CD4-positive, alpha-beta memory T cell (primary cell): Measurements from ENCODE around the gene DKK3. TPM values are rescaled to one million over a fixed set of nuclear protein-coding genes. Genes with fewer than 3 reads are reported as not detected.
"Not testable (repeated sequence)": the region's sequence is repeated elsewhere in the genome, so short reads cannot be mapped to it uniquely, and the experiment has no call there.

Experiments
- CTCF ChIA-PET: fragments of 350-600 bp; sonication (Branson Sonifier 250); formaldehyde crosslinking; loops from one replicate; lab custom pipeline; 2021; ENCODE audit warnings: inconsistent platforms; ENCODE audit not compliant: partially characterized antibody; lab: Charles Lee
- POLR2A ChIA-PET: fragments of 350-600 bp; sonication (Branson Sonifier 250); formaldehyde crosslinking; loops from one replicate; lab custom pipeline; 2021; ENCODE audit not compliant: partially characterized antibody; lab: Charles Lee
- DNase-seq, 5 donors: peaks; one replicate each; pipeline versions ENCODE4 v3.0.0 to v3.0.0-alpha.2; 2020 to 2022; ENCODE audit warnings: mixed read lengths in 1 of 5
- H3K27ac ChIP-seq: one replicate; pipeline ENCODE4 v1.7.0; 2013; ENCODE audit warnings: low read depth, low read length
- H3K27me3 ChIP-seq: 2 replicates; pipeline ENCODE4 v1.7.0; 2013; ENCODE audit warnings: mild to moderate bottlenecking, low read length, moderate library complexity; ENCODE audit not compliant: insufficient read depth
- H3K36me3 ChIP-seq: 2 replicates; pipeline ENCODE4 v1.7.0; 2013; ENCODE audit warnings: mild to moderate bottlenecking, low read length, moderate library complexity; ENCODE audit not compliant: insufficient read depth
- H3K4me1 ChIP-seq: 2 replicates; pipeline ENCODE4 v1.7.0; 2013; ENCODE audit warnings: mild to moderate bottlenecking, low read length, moderate library complexity; ENCODE audit not compliant: insufficient read depth
- H3K4me3 ChIP-seq, 2 donors: one replicate each; pipeline ENCODE4 v1.7.0; 2013; ENCODE audit warnings: low read length in 2 of 2, mild to moderate bottlenecking in 1 of 2
- H3K9me3 ChIP-seq, 2 donors: one replicate each; pipeline ENCODE4 v1.7.0; 2013; ENCODE audit warnings: low read length in 2 of 2, control low read depth in 1 of 2; ENCODE audit not compliant: control insufficient read depth in 1 of 2
- H3K27ac Mint-ChIP-seq, 7 donors: one replicate each; pipeline ENCODE4 v1.8.0; 2020 to 2021; ENCODE audit warnings: mixed read lengths in 7 of 7, mild to moderate bottlenecking in 6 of 7, inconsistent platforms in 3 of 7, moderate library complexity in 3 of 7
- H3K27me3 Mint-ChIP-seq, 2 donors: one replicate each; pipeline ENCODE4 v1.8.0; 2020 to 2021; ENCODE audit warnings: mixed read lengths in 2 of 2
- H3K36me3 Mint-ChIP-seq, 2 donors: one replicate each; pipeline ENCODE4 v1.8.0; 2020 to 2021; ENCODE audit warnings: mixed read lengths in 2 of 2, inconsistent platforms in 1 of 2, mild to moderate bottlenecking in 1 of 2
- H3K4me1 Mint-ChIP-seq, 4 donors: one replicate each; pipeline ENCODE4 v1.8.0; 2020 to 2021; ENCODE audit warnings: mixed read lengths in 4 of 4, mild to moderate bottlenecking in 1 of 4
- H3K4me3 Mint-ChIP-seq, 8 donors: one replicate each; pipeline ENCODE4 v1.8.0; 2020 to 2021; ENCODE audit warnings: mixed read lengths in 8 of 8, mild to moderate bottlenecking in 7 of 8, moderate library complexity in 6 of 8, inconsistent platforms in 3 of 8
- H3K9me3 Mint-ChIP-seq, 8 donors: one replicate each; pipeline ENCODE4 v1.8.0; 2020 to 2021; ENCODE audit warnings: mixed read lengths in 8 of 8, mild to moderate bottlenecking in 5 of 8, inconsistent platforms in 3 of 8, moderate library complexity in 1 of 8
- intact Hi-C: fragments of 100-400 bp; cut with micrococcal nuclease; formaldehyde crosslinking; loops from one replicate; pipeline ENCODE4 v1.15.1; 2023
- polyA plus RNA-seq, 2 donors: library from polyadenylated mRNA; unstranded; fragments of 300-500 nt; fragmentation: Illumina TruSeq; gene quantifications; one replicate each; pipeline ENCODE4 v1.2.3, GENCODE V29; 2021
- total RNA-seq, 2 experiments: library from RNA; stranded (reverse); gene quantifications; one replicate each; pipeline ENCODE4 v1.2.3, GENCODE V29; 2021

Gene DKK3
- total and polyA plus RNA-seq, 4 experiments from 2014 or later: 0.89 to 3.1 (median 2.9) TPM; not detected in 1

DNA sequence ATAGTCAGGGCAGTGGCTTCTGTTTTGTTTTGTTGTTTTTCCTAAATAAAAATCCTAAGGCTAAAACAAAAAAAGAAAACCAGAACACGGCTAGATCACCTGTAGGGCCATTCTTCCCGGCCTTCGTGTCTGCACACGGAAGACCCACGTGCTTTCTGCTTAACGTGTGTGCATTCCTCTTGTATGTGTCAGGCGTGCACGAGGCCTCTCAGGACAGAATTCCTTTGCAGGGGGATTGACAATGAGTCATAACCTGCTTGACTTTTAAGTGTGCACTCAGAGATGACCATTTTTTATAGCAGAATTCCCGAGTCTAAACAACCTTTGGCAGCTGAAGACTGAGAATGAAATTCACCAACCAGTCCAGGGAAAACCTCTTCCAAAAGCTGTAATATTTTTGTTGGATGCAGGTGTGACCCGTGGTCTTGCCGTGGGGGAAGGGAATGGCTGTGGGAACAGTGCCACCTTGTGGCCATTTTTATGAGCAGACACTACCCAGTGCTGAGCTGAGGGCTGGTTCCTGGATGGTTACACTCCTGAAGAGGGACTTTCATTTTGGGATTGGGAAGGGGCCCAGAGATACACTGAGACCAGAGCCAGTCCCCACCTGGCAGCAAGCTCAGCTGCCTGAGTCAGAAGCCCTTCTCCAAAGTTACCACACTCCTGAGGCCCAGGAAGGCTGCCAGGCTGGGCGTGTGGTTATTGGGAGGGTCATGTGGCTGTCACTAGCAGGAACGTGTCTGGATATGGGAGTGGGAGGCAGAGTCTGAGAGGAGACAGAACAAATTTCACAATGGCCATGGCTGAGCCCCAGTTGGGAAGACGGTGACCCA lies 35.7 kb upstream of the DKK3 start:
- no peaks in the 10 kb centered on the region for H3K9me3 ChIP-seq
- no peaks in the 10 kb centered on the region for H3K4me1 ChIP-seq
- H3K27ac Mint-ChIP-seq: no peak overlapping the region
- peaks cover 2 to 5% (median 3%) of the 10 kb centered on the region in 4 donors for H3K4me1 Mint-ChIP-seq
- H3K27me3 ChIP-seq: no peaks in the 10 kb centered on the region
- no peaks in the 10 kb centered on the region for H3K36me3 Mint-ChIP-seq
- ChIA-PET CTCF (interaction anchor here (0.6 to 17.4 kb wide), 38 partner anchors 9 to 1253 kb away, joined by 3 to 540 read pairs (median 4); no protein-coding TSS in a partner anchor), POLR2A (interaction anchor here (1.0 to 1.2 kb wide), 2 partner anchors 42 to 1235 kb away, joined by 3 read pairs; partner anchors contain the start of gene EIF4G2)
- DNase-seq: peak in 4 of 5 donors; percentile 49 to 60 (median 50)
- H3K27ac ChIP-seq: no peak overlapping the region
- H3K27me3 Mint-ChIP-seq: no peaks in the 10 kb centered on the region
- intact Hi-C loops: loop anchor here (1.0 to 10.0 kb wide), 5 partner anchors 113 to 1109 kb away; no protein-coding TSS in a partner anchor
- H3K4me3 ChIP-seq: no peak overlapping the region
- no peaks in the 10 kb centered on the region for H3K9me3 Mint-ChIP-seq
- H3K36me3 ChIP-seq: no peaks in the 10 kb centered on the region
- no peak overlapping the region for H3K4me3 Mint-ChIP-seq

GRCh38 chr11:12043221-12043620 lies 34.8 kb upstream of the DKK3 start:
- Histone ChIP-seq H3K27me3 (no peaks in the 10 kb centered on the region), H3K9me3 (no peaks in the 10 kb centered on the region), H3K36me3 (no peaks in the 10 kb centered on the region), H3K27ac (no peak overlapping the region), H3K4me1 (no peaks in the 10 kb centered on the region), H3K4me3 (no peak overlapping the region)
- H3K4me1 Mint-ChIP-seq: peaks cover 2 to 5% (median 3%) of the 10 kb centered on the region in 4 donors
- intact Hi-C loops: loop anchor here (2.0 to 10.0 kb wide), 3 partner anchors 852 to 1108 kb away; no protein-coding TSS in a partner anchor
- H3K4me3 Mint-ChIP-seq: no peak overlapping the region
- no peaks in the 10 kb centered on the region for H3K9me3 Mint-ChIP-seq
- no peak for DNase-seq
- no peaks in the 10 kb centered on the region for H3K36me3 Mint-ChIP-seq
- CTCF ChIA-PET: interaction anchor here (1.4 to 17.4 kb wide), 6 partner anchors 15 to 243 kb away, joined by 4 to 540 read pairs (median 54); no protein-coding TSS in a partner anchor
- H3K27me3 Mint-ChIP-seq: no peaks in the 10 kb centered on the region
- POLR2A ChIA-PET: no interaction called here
- no peak overlapping the region for H3K27ac Mint-ChIP-seq

GRCh38 chr11:12042215-12042676 lies 33.8 kb upstream of the DKK3 start:
- no peak overlapping the region for H3K27ac Mint-ChIP-seq
- Histone ChIP-seq H3K9me3 (no peaks in the 10 kb centered on the region), H3K36me3 (no peaks in the 10 kb centered on the region), H3K27ac (no peak overlapping the region), H3K4me3 (no peak overlapping the region), H3K4me1 (no peaks in the 10 kb centered on the region), H3K27me3 (no peaks in the 10 kb centered on the region)
- ChIA-PET CTCF (interaction anchor here (1.1 to 17.4 kb wide), 4 partner anchors 110 to 243 kb away, joined by 5 to 540 read pairs (median 122); no protein-coding TSS in a partner anchor), POLR2A (no interaction called here)
- no peaks in the 10 kb centered on the region for H3K27me3 Mint-ChIP-seq
- H3K9me3 Mint-ChIP-seq: no peaks in the 10 kb centered on the region
- H3K4me1 Mint-ChIP-seq: peaks cover 0 to under 1% (median 0%) of the 10 kb centered on the region in 4 donors
- DNase-seq: no peak
- intact Hi-C loops: loop anchor here (2.0 to 10.0 kb wide), 3 partner anchors 853 to 1107 kb away; no protein-coding TSS in a partner anchor
- H3K36me3 Mint-ChIP-seq: no peaks in the 10 kb centered on the region
- H3K4me3 Mint-ChIP-seq: no peak overlapping the region

DNA sequence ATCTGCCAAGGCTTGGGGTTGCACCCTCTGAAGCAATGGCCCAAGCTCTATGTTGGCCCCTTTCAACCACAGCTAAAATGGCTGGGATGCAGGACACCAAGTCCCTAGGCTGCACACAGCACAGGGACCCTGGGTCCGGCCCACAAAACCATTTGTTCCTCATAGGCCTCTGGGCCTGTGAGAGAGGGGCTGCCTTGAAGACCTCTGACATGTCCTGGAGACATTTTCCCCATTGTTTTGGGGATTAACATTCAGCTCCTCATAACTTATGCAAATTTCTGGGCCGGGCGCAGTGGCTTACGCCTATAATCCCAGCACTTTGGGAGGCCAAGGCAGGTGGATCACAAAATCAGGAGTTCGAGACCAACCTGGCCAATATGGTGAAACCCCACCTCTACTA lies 32.3 kb upstream of the DKK3 start:
- H3K9me3 Mint-ChIP-seq: not testable (repeated sequence)

DNA sequence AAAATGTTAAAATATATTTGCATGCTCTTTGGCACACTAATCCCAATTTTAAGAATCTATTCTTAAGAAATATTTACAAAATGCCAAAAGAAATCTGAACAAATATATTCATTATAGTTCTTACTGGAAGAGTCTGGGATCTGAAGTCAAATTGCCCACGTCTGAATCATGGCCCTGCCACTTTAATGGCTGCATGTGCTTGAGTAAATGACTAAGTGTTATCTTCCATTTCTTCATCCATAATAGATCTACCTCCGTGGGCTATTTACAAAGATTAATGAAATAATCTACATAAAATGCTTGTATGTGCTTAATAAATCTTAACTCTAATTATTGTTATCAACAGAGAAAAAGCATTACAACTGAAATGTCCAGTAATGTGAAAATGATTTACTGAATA lies 24.5 kb upstream of the DKK3 start:
- intact Hi-C loops: no loop called here
- ChIA-PET CTCF (no interaction called here), POLR2A (no interaction called here)
- Histone ChIP-seq H3K27ac (no peak overlapping the region), H3K27me3 (no peaks in the 10 kb centered on the region), H3K4me1 (no peaks in the 10 kb centered on the region), H3K4me3 (no peak overlapping the region), H3K9me3 (no peaks in the 10 kb centered on the region), H3K36me3 (no peaks in the 10 kb centered on the region)
- no peaks in the 10 kb centered on the region for H3K4me1 Mint-ChIP-seq
- peaks cover 4 to 8% of the 10 kb centered on the region in 2 donors for H3K27me3 Mint-ChIP-seq
- DNase-seq: no peak
- H3K4me3 Mint-ChIP-seq: no peak overlapping the region
- H3K27ac Mint-ChIP-seq: no peak overlapping the region
- no peaks in the 10 kb centered on the region for H3K9me3 Mint-ChIP-seq
- H3K36me3 Mint-ChIP-seq: no peaks in the 10 kb centered on the region

More for the DNA sequence above, 32.3 kb upstream of the DKK3 start:
- H3K4me3 Mint-ChIP-seq, H3K9me3 ChIP-seq, H3K4me1 ChIP-seq, H3K27me3 Mint-ChIP-seq, POLR2A ChIA-PET, H3K36me3 ChIP-seq, H3K27ac Mint-ChIP-seq, H3K27ac ChIP-seq, H3K36me3 Mint-ChIP-seq, DNase-seq, H3K4me3 ChIP-seq, H3K27me3 ChIP-seq, H3K4me1 Mint-ChIP-seq: not testable (repeated sequence)
- CTCF ChIA-PET: interaction anchor here (1.0 to 17.4 kb wide), 5 partner anchors 36 to 253 kb away, joined by 3 to 540 read pairs (median 5); no protein-coding TSS in a partner anchor
- intact Hi-C loops: loop anchor here (10.0 kb wide), 2 partner anchors 854 to 1106 kb away; no protein-coding TSS in a partner anchor

DNA sequence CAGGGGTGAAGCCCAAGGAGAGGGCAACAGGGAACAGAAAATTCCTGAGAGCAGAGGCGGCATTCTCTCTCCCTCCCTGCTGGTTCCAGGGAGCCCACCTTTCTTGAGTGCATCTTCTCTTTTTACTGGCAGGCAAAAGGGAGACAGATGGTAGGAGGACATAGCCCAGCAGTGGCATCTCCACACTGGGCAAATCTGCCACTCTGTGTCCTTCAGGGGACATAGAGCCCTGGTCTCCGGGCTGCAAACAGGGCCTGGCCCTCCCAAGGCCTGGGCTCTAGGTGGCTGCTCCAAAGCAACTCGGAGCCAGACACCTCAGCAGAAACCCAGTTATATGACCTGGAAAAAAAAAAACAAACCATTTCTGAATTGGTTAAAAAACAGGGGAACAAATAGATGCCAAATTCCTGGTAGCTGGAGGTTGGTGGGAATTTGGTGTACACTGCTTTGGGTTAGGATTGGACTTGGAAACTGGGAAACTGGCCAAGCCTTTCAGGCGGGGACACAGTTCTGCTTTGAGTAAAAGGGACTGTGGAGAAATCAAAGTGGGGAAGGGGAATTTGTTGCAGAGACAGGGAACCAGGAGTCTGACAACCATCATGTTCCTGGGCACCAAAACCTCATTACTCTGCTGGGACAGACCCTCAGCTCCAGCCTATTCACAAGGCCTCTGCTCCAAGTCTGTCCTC lies 23.6 kb upstream of the DKK3 start:
- Mint-ChIP-seq H3K36me3 (no peaks in the 10 kb centered on the region), H3K4me1 (no peaks in the 10 kb centered on the region), H3K9me3 (no peaks in the 10 kb centered on the region), H3K27me3 (peaks cover 4 to 8% of the 10 kb centered on the region in 2 donors), H3K4me3 (no peak overlapping the region), H3K27ac (no peak overlapping the region)
- DNase-seq: no peak
- H3K36me3 ChIP-seq: no peaks in the 10 kb centered on the region
- ChIA-PET CTCF (no interaction called here), POLR2A (no interaction called here)
- H3K4me1 ChIP-seq: no peaks in the 10 kb centered on the region
- H3K9me3 ChIP-seq: no peaks in the 10 kb centered on the region
- no peaks in the 10 kb centered on the region for H3K27me3 ChIP-seq
- H3K27ac ChIP-seq: no peak overlapping the region
- H3K4me3 ChIP-seq: no peak overlapping the region
- intact Hi-C loops: no loop called here
